Measurements from ENCODE around the gene OR8B4.

DNA sequence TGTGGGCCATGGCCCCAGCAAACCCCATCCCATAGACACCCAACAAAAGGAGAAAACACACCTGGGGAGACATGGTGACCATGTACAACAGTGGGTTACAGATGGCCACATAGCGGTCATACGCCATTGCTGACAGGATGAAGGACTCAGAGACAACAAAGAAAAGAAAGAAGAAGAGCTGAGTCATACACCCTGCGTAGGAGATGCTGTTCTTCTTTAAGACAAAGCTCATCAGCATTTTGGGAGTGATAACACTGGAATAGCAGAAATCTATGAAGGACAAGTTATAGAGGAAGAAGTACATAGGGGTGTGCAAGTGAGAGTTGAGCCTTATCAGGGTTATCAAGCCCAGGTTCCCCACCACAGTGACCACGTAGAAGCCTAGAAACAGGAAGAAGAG is 15.9 kb upstream of the OR8B4 start:
- TF ChIP-seq EZH2 (IDR thresholded peaks at IDR 0.05; ENCODE audit: insufficient read depth, low read length) = no peak
- TF ChIP-seq, protein P1, sequence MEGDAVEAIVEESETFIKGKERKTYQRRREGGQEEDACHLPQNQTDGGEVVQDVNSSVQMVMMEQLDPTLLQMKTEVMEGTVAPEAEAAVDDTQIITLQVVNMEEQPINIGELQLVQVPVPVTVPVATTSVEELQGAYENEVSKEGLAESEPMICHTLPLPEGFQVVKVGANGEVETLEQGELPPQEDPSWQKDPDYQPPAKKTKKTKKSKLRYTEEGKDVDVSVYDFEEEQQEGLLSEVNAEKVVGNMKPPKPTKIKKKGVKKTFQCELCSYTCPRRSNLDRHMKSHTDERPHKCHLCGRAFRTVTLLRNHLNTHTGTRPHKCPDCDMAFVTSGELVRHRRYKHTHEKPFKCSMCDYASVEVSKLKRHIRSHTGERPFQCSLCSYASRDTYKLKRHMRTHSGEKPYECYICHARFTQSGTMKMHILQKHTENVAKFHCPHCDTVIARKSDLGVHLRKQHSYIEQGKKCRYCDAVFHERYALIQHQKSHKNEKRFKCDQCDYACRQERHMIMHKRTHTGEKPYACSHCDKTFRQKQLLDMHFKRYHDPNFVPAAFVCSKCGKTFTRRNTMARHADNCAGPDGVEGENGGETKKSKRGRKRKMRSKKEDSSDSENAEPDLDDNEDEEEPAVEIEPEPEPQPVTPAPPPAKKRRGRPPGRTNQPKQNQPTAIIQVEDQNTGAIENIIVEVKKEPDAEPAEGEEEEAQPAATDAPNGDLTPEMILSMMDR (IDR thresholded peaks at IDR 0.05; ENCODE audit: insufficient read depth, low read depth, low read length) = no peak

Data from astrocyte (in vitro differentiated cells and primary cell).